GM06990 (cell line): ENCODE data around the gene LIMA1.

Experiments
- DNase-seq: peaks from one replicate; pipeline ENCODE4 v3.0.0-alpha.2; 2011; ENCODE audit not compliant: insufficient read length; ENCODE audit errors: extremely low read depth
- H3K27me3 ChIP-seq: replicated peaks from 2 replicates; pipeline ENCODE4 v1.6.0; 2011; ENCODE audit warnings: low read length; ENCODE audit not compliant: control insufficient read depth, insufficient read depth
- H3K36me3 ChIP-seq: 2 replicates; pipeline ENCODE4 v1.5.1; 2011; ENCODE audit warnings: low read length; ENCODE audit not compliant: control insufficient read depth, insufficient read depth
- H3K4me3 ChIP-seq: replicated peaks from 2 replicates; pipeline ENCODE4 v1.5.1; 2011; ENCODE audit warnings: low read depth, mild to moderate bottlenecking, control low read depth, low read length
- CTCF ChIP-seq: IDR thresholded peaks from 2 replicates; pipeline ENCODE4 v1.5.1; 2011; ENCODE audit warnings: low read length, control low read depth, mild to moderate bottlenecking, inconsistent platforms; ENCODE audit not compliant: insufficient read depth, poor library complexity, severe bottlenecking

The LIMA1 gene

DNA sequence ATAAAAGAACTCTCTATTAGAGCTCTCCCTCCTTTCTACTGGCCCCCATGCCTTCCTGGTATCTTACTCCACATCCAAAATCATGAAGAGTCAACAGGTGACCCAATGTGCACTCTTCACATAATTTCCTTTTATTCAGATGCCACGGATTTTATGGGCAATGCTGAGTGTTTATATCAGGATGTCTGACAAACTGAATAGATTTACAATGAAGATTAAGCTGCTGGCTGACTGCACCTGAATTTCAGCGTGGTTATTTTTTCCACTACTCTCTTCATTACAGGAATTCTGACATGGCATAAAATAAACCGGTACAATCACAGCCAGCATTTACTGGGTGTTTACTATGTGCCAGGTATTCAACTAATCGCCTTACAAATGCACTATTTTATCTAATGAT is 86.8 kb downstream of the LIMA1 start:
- no peak for TF ChIP-seq CTCF
- DNase-seq = no peak
- Histone ChIP-seq H3K36me3 (peaks cover 7% of the 10 kb centered on the region), H3K27me3 (no peaks in the 10 kb centered on the region), H3K4me3 (no peak overlapping the region)

DNA sequence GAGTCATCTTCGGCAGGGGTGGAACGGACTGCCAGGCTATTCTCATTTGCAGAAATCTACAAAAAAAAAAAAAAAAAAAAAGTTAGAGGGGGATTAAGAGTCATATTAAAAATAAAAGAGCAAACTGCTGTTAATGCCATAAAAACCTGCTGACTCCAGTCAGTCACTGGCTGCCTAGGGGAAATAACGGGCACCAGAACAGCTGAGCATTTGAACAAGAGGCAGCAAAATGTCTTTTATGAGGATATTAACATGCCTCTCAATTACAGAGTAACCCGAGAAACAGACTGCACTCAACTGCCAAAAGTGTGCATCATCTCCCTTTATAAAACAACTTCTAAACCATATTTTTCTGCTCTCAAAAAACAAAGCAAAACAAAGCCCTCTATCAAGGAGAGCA is 87.5 kb downstream of the LIMA1 start:
- Histone ChIP-seq H3K4me3 (no peak overlapping the region), H3K36me3 (peaks cover 7% of the 10 kb centered on the region), H3K27me3 (no peaks in the 10 kb centered on the region)
- TF ChIP-seq CTCF = no peak
- no peak for DNase-seq

DNA sequence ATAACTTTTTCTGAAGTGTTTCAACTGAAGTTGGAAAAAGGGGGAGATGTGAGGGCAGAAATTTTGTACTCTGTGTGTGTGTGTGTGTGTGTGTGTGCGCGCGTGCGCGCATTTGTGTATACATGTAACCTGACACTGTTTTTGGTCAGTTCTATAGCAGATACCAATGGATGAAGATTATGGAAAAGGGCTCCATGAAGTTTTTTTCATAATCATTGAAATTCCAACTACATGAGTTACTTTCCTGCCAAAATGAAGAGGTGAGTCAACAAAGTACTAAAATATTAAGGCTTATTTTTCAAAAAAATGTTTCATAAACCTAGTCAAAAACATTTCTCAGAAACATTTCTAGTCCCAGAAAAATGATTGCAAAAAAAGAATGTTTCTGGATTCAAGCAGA is 90.4 kb downstream of the LIMA1 start:
- Histone ChIP-seq H3K36me3 (peaks cover 2% of the 10 kb centered on the region), H3K27me3 (no peaks in the 10 kb centered on the region), H3K4me3 (no peak overlapping the region)
- no peak for TF ChIP-seq CTCF
- DNase-seq = no peak

- no peaks in the 10 kb centered on the region for H3K27me3 ChIP-seq
- H3K36me3 ChIP-seq = peaks cover 2% of the 10 kb centered on the region
- H3K4me3 ChIP-seq = no peak overlapping the region
- TF ChIP-seq CTCF = no peak
- no peak for DNase-seq
Observed at GRCh38 chr12:50192236-50192635, 91.1 kb downstream of the LIMA1 start.

DNA sequence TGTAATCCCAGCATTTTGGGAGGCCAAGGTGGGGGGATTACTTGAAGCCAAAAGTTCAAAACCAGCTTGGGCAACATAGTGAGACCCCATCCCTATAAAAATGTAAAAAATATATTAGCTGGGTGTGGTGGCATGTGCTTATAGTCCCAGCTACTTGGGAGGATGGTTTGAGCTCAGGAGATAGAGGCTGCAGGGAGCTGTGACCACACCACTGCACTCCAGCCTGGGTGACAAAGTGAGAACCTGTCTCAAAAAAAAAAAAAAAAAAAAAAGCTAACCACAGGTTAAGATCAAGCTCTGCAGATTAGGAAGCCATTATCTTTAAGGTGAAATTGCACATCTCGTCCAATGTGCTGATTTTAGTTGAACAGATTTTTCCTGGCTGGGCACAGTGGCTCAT is 92.5 kb downstream of the LIMA1 start:
- TF ChIP-seq CTCF = no peak
- H3K36me3 ChIP-seq = peaks cover 2% of the 10 kb centered on the region

DNA sequence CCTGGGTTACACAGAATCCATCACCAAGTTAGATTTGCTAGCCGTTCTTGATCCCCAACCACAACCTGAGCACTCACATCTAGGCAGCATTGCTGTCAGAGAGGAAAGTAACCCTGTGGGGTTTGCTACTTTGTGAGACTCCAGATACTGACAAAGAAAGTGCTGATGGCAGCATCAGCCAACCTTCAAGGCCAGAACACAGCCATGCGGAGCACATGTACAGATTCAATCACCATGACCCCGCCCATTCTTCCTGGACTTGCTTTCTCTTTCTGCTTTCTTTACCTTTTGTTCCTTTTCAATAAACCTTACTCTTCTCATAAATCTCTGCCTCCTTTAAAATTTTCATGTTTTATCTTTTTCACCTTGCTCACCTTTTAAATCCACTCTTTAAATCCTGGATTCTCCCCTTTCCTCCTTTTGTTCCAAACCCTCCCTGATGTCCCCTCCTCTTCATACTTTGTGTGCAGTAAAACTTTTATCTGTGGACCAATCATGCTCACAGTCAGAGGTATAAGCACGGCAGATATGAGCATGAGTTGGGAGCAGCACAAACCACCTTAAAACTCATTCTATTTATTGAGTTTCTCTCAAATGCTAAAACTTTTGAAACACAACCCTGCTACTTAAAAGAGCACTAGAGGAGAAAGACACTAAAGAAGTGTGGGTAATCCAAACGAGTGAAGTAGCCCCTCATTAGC is 94.3 kb downstream of the LIMA1 start:
- Histone ChIP-seq H3K27me3 (no peaks in the 10 kb centered on the region), H3K4me3 (no peak overlapping the region), H3K36me3 (peaks cover 3% of the 10 kb centered on the region; the same call in 1 of the 2 replicates)
- no peak for DNase-seq
- TF ChIP-seq CTCF = no peak

More for the DNA sequence above, 92.5 kb downstream of the LIMA1 start:
- no peak for DNase-seq
- H3K27me3 ChIP-seq = no peaks in the 10 kb centered on the region
- H3K4me3 ChIP-seq = no peak overlapping the region
